ENCODE data around the gene STAT2. TPM values are rescaled to one million over a fixed set of nuclear protein-coding genes. Genes with fewer than 3 reads are reported as not detected.

STAT2 gene
- total and polyA plus RNA-seq, 2 of the 13 experiments (the other 11 are each of a cell fraction or from before 2014, with no cell fraction given) = 43.5 to 84.6 TPM

- BruUV-seq (replicated peaks) = no TSS peak
- DNase-seq (ENCODE audit: low spot score) = no peak
- H3K4me1 ChIP-seq (ENCODE audit: insufficient read depth, low read length) = peaks cover 54% of the 10 kb centered on the region
- WGBS (ENCODE audit: low lambda C conversion rate) = 79% methylated on average over 3 of the region's 3 CpGs
- peak overlapping the region; percentile 52 for H3K27ac ChIP-seq (ENCODE audit: extremely low read length, insufficient read depth, low read length)
- H3K9ac ChIP-seq (ENCODE audit: insufficient read depth, low read depth, low read length) = no peak overlapping the region
- H4K20me1 ChIP-seq (ENCODE audit: insufficient read depth, low read length) = no peaks in the 10 kb centered on the region
- ATAC-seq = no peak
- ChIA-PET POLR2A (interaction anchor here (0.6 to 0.7 kb wide), 2 partner anchors 35 to 113 kb away, joined by 3 to 4 read pairs; no protein-coding TSS in a partner anchor), CTCF (ENCODE audit: low intra/inter-chr PET ratio, low total read pairs) (no interaction called here)
- H3K36me3 ChIP-seq (replicated peaks in 1 of 2; ENCODE audit: control insufficient read depth in 1 of 2, insufficient read depth in 2 of 2, low read length in 2 of 2) = no peaks in the 10 kb centered on the region
- H3K27me3 ChIP-seq (ENCODE audit: control insufficient read depth in 1 of 2, insufficient read depth in 2 of 2, low read length in 2 of 2) = no peaks in the 10 kb centered on the region
- no peak overlapping the region for H3K4me2 ChIP-seq (ENCODE audit: low read depth, low read length)
- H3K9me3 ChIP-seq (ENCODE audit: low read length) = no peaks in the 10 kb centered on the region
- H3K4me3 ChIP-seq (replicated peaks in 1 of 3; ENCODE audit: insufficient read depth in 1 of 3, low read depth in 2 of 3, low read length in 3 of 3) = no peak overlapping the region
- no peaks in the 10 kb centered on the region for H3K79me2 ChIP-seq (ENCODE audit: insufficient read depth, low read length)
- no peak for FAIRE-seq
- in situ Hi-C loops (cut with HindIII; ENCODE audit: extremely low pct_ligation_motif_present, low pct_unique_long_range_greater_than_20kb) = no loop called here
- no peak overlapping the region for H2AFZ ChIP-seq (ENCODE audit: low read length)
- TF ChIP-seq HNRNPK (IDR thresholded peaks at IDR 0.05; ENCODE audit: low read depth, low read length, poor library complexity, severe bottlenecking) (no peak), ZNF770 (CRISPR knock-in tag; IDR thresholded peaks at IDR 0.05) (peak; percentile 55; the same call in 1 of the 2 replicates), ZNF121 (CRISPR knock-in tag; IDR thresholded peaks at IDR 0.05) (peak; percentile 52; the same call in 1 of the 2 replicates)
- intact Hi-C loops (cut with micrococcal nuclease; ENCODE audit: unreplicated experiment) = no loop called here
Measured at GRCh38 chr12:56366948-56367347, 7.0 kb upstream of the STAT2 start.
